ENCODE results near the gene CFAP298. TPM values are rescaled to one million over a fixed set of nuclear protein-coding genes. Genes with fewer than 3 reads are reported as not detected.
"Not testable (repeated sequence)": the region's sequence is repeated elsewhere in the genome, so short reads cannot be mapped to it uniquely, and the experiment has no call there.

CFAP298 gene
- polyA plus RNA-seq, 3 donors, result 18.7 to 28.7 (median 26.5) TPM

DNA sequence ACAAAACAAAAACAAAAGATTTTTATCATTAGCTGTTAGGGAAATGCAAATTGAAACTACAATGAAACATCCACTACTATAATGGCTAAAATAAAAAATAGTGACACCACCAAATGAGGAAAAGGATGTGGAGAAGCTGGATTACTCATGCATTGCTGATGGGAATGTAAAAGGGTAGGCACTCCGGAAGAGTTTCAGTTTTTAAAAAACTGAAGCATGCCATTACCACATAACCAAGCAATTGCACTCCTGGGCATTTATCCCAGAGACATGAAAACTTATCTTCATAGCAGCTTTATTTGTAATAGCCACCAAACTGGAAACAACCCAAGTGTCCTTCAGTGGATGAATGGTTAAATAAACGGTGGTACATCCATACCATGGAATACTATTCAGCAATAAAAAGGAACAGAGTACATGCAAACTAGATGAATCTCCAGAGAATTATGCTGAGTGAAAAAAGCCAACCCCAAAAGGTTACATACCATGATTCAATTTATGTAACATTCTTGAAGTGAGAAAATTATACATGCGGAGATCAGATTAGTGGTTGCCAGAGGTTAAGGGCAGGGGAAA is 14.5 kb upstream of the CFAP298 start:
- H3K9me3 ChIP-seq (replicated peaks in 1 of 2; ENCODE audit: control insufficient read depth in 1 of 2, insufficient read depth in 1 of 2, low read length in 2 of 2), result no peaks in the 10 kb centered on the region
- H2AFZ ChIP-seq (ENCODE audit: insufficient read depth, low read depth, low read length, poor library complexity, severe bottlenecking), result no peak overlapping the region
- no peak for DNase-seq
- Mint-ChIP-seq H3K4me3 (no peak overlapping the region), H3K9me3 (peaks cover 0 to 5% (median 0%) of the 10 kb centered on the region in 7 donors), H3K36me3 (peaks cover 24 to 31% of the 10 kb centered on the region in 2 donors), H3K4me1 (peaks cover 2% of the 10 kb centered on the region), H3K27me3 (ENCODE audit: low read depth in 3 of 3) (peaks cover 2 to 6% (median 4%) of the 10 kb centered on the region in 3 donors), H3K27ac (no peak overlapping the region)
- no peaks in the 10 kb centered on the region for H4K20me1 ChIP-seq (ENCODE audit: insufficient read depth, low read length)
- no peak overlapping the region for H3K4me3 ChIP-seq (replicated peaks in 1 of 3; ENCODE audit: low read depth in 2 of 3, low read length in 3 of 3)
- no peaks in the 10 kb centered on the region for H3K4me1 ChIP-seq (ENCODE audit: control insufficient read depth in 1 of 2, insufficient read depth in 2 of 2, low read length in 2 of 2)
- H3K4me2 ChIP-seq (replicated peaks; ENCODE audit: extremely low read depth, low read length, poor library complexity, severe bottlenecking), result no peak overlapping the region
- intact Hi-C loops (cut with micrococcal nuclease), result no loop called here
- H3K9ac ChIP-seq (ENCODE audit: insufficient read depth, low read length, poor library complexity, severe bottlenecking), result no peak overlapping the region
- no peak overlapping the region for H3K27ac ChIP-seq (ENCODE audit: low read depth in 1 of 2, low read length in 2 of 2)
- WGBS (ENCODE audit: insufficient coverage), result no CpG with 5 or more reads among the region's 3 CpGs
- peaks cover 24 to 36% of the 10 kb centered on the region in 2 donors for H3K36me3 ChIP-seq (replicated peaks in 1 of 2; ENCODE audit: control insufficient read depth in 1 of 2, insufficient read depth in 2 of 2, low read length in 2 of 2)
- TF ChIP-seq, protein P1, sequence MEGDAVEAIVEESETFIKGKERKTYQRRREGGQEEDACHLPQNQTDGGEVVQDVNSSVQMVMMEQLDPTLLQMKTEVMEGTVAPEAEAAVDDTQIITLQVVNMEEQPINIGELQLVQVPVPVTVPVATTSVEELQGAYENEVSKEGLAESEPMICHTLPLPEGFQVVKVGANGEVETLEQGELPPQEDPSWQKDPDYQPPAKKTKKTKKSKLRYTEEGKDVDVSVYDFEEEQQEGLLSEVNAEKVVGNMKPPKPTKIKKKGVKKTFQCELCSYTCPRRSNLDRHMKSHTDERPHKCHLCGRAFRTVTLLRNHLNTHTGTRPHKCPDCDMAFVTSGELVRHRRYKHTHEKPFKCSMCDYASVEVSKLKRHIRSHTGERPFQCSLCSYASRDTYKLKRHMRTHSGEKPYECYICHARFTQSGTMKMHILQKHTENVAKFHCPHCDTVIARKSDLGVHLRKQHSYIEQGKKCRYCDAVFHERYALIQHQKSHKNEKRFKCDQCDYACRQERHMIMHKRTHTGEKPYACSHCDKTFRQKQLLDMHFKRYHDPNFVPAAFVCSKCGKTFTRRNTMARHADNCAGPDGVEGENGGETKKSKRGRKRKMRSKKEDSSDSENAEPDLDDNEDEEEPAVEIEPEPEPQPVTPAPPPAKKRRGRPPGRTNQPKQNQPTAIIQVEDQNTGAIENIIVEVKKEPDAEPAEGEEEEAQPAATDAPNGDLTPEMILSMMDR (IDR thresholded peaks at IDR 0.05), result no peak
- H3K79me2 ChIP-seq (ENCODE audit: insufficient read depth, low read length), result no peaks in the 10 kb centered on the region
- H3K27me3 ChIP-seq (ENCODE audit: control insufficient read depth in 2 of 2, insufficient read depth in 2 of 2, low read length in 2 of 2), result no peaks in the 10 kb centered on the region

DNA sequence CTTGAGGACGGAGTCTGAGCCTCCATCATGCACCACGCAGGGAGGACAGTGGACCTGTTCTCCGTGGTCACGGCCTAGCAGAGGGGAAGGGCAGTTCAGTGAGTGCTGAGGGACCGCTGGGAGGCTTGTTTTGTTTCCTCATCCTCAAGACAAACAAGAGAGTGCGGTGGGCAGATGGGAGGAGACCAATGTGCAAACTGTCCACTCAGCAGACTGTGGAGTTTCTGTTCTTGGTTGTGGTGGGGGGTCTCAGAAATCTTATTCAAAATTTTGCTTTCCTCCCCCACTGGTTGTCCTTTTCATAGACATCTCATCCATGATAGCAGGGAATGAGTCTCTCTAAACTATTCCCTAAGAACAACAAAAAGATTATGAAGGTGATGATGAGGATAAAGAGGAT is 6.0 kb upstream of the CFAP298 start:
- peaks cover 21 to 25% (median 23%) of the 10 kb centered on the region in 3 donors for H3K27me3 Mint-ChIP-seq (ENCODE audit: low read depth in 3 of 3)
- intact Hi-C loops (cut with micrococcal nuclease); H3K4me2 ChIP-seq (replicated peaks; ENCODE audit: extremely low read depth, low read length, poor library complexity, severe bottlenecking); H3K36me3 Mint-ChIP-seq; H3K79me2 ChIP-seq (ENCODE audit: insufficient read depth, low read length); H3K4me3 ChIP-seq (replicated peaks in 1 of 3; ENCODE audit: low read depth in 2 of 3, low read length in 3 of 3); H3K27ac Mint-ChIP-seq; H4K20me1 ChIP-seq (ENCODE audit: insufficient read depth, low read length); H3K9ac ChIP-seq (ENCODE audit: insufficient read depth, low read length, poor library complexity, severe bottlenecking); H3K9me3 ChIP-seq (replicated peaks in 1 of 2; ENCODE audit: control insufficient read depth in 1 of 2, insufficient read depth in 1 of 2, low read length in 2 of 2); H3K4me3 Mint-ChIP-seq; DNase-seq; H3K4me1 Mint-ChIP-seq; H3K9me3 Mint-ChIP-seq; H2AFZ ChIP-seq (ENCODE audit: insufficient read depth, low read depth, low read length, poor library complexity, severe bottlenecking); H3K27ac ChIP-seq (ENCODE audit: low read depth in 1 of 2, low read length in 2 of 2); H3K4me1 ChIP-seq (ENCODE audit: control insufficient read depth in 1 of 2, insufficient read depth in 2 of 2, low read length in 2 of 2); H3K36me3 ChIP-seq (replicated peaks in 1 of 2; ENCODE audit: control insufficient read depth in 1 of 2, insufficient read depth in 2 of 2, low read length in 2 of 2); H3K27me3 ChIP-seq (ENCODE audit: control insufficient read depth in 2 of 2, insufficient read depth in 2 of 2, low read length in 2 of 2): not testable (repeated sequence)
- 94% methylated on average over 3 of the region's 6 CpGs for WGBS (ENCODE audit: insufficient coverage)

Data from CD14-positive monocyte (primary cell).